WI38 (cell line): Measurements from ENCODE around the gene RAI14.

ENCODE experiments used
- H3K4me3 ChIP-seq: 2 replicates; pipeline ENCODE4 v1.5.1; 2011; ENCODE audit warnings: low read depth, mild to moderate bottlenecking, control low read depth, low read length
- TF ChIP-seq, protein P1 (sequence below): IDR thresholded peaks from 2 replicates; pipeline ENCODE4 v1.5.1; 2012; ENCODE audit warnings: low read depth, mild to moderate bottlenecking, control low read depth, low read length

RAI14 gene

DNA sequence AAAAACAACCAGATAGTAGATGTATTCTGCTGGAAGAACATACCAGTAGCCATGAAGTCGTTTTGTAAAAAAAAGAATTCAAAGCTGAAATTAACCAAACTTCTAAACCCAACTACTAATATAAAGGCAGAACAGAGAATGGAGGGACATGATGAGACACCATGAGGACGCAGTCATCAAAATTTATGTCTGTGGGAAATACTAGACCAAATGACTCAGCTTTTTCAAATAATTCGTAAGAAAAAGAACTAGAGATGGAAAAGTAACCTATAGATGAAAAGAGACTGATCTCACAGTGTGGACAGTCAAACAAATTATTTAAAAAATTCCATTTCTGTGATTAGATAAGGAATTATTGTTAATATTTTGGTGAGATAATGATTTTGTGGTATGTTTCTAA, 193.1 kb downstream of the RAI14 start:
- TF ChIP-seq, protein P1, sequence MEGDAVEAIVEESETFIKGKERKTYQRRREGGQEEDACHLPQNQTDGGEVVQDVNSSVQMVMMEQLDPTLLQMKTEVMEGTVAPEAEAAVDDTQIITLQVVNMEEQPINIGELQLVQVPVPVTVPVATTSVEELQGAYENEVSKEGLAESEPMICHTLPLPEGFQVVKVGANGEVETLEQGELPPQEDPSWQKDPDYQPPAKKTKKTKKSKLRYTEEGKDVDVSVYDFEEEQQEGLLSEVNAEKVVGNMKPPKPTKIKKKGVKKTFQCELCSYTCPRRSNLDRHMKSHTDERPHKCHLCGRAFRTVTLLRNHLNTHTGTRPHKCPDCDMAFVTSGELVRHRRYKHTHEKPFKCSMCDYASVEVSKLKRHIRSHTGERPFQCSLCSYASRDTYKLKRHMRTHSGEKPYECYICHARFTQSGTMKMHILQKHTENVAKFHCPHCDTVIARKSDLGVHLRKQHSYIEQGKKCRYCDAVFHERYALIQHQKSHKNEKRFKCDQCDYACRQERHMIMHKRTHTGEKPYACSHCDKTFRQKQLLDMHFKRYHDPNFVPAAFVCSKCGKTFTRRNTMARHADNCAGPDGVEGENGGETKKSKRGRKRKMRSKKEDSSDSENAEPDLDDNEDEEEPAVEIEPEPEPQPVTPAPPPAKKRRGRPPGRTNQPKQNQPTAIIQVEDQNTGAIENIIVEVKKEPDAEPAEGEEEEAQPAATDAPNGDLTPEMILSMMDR = no peak
- H3K4me3 ChIP-seq = no peak overlapping the region

DNA sequence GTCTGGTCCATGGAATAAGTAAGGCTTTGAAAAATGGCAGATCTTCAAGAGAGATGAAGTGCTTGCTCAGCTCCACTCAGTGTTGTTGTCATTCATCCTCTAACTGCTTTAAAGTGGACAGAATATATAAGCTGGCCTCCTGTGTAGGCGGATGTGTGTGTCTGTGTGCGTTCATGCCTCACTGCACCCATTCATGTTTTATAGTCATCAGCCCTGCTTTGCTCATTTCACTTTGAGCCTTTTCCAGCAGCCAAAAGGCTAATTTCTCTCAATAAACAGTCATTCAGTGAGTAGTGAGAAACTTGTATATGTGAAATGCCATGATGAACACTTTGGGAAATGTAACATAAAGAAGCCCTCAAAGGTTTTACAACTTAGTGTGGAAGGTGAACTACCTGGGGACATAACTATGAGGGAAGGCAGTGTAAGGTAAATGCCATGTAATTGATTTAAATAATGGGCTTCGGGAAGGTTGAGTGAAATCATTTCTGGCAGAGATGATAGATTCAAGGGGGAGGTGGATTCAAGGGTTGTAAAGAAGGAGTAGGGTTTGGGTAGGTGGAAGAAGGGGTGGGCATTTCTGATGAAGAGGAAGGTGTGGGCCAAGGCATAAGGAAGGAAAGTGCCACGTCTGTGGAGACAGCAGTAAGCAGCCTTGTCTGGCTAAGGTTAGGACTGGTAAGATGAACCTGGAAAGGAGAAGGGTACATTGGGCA, 198.5 kb downstream of the RAI14 start:
- TF ChIP-seq, protein P1 = no peak
- H3K4me3 ChIP-seq = no peak overlapping the region

DNA sequence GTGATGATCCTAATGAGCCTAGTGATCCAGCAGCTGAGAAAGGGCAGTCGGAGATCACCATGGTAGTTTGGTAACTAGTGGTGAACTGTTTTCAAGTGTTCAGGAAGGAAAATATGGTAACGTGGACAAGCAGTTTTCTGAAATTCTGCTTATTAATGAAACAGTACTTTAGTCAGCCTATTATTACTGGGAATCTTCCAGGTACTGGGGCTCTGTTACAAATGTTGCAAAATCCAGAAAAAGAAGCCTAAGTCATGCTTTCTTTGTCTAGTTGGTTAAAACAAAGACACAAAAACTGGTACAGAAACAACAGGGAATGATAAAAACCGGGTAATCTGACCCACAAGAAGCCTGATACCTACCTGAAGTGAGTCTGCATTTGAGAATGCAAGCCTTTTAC, 201.0 kb downstream of the RAI14 start:
- no peak overlapping the region for H3K4me3 ChIP-seq
- TF ChIP-seq, protein P1 = no peak

DNA sequence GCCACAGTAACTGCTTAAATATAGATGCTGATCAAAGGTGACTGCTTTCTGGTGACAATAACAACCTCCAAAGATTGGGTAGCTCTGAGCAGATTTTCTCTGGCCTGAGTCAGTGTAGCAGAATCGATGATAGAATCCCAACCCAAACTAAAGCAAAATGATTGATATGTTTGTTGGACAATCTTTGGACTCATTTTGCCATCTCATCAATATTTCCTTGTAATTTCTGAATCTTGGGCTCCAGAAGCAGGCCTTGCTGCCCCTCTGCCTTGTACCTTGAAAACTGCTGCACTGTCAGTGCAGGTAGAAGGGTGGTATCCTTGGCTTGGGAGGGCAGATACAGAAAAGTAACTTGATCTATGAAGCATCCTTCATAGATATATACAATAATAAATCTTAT, 201.8 kb downstream of the RAI14 start:
- no peak overlapping the region for H3K4me3 ChIP-seq
- TF ChIP-seq, protein P1 = no peak

DNA sequence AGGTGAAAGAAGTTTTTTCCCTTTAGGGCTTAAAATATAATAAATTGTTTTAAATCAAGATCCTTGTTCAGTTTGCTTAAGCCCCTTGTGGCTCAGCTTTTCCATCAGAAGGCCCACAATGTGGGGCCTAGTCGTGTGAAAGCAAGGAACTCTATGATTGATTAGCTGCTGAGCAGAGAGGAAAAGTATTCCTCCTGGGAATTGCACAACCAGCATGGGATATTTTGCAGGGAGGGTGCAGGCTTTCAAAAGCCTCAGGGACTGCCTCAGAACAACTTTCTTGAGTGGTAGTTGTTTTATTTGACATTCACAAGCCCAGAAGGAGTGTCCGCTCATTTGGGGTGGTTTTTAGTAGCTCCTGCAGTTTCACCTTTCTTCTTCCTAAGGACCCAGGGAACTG, 202.7 kb downstream of the RAI14 start:
- TF ChIP-seq, protein P1 = no peak
- H3K4me3 ChIP-seq = no peak overlapping the region

DNA sequence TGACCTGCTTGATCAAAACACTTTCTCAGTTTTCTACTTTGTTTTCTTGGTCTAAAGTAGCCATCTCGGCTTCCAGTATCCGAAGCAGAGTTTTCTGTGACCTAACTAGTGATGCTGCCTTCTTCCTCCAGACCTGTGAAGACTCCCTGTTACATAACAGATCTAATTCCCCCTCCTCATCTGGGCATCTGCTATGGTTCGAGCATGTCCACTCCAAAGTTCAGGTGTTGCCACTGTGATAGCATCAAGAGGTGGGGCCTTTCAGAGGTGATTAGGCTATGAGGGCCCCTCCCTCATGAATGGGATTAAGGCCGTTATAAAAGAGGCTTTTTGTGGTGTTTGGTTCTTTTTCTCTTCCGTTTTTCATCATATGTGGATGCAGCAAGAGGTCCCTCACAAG, 203.1 kb downstream of the RAI14 start:
- TF ChIP-seq, protein P1 = no peak
- no peak overlapping the region for H3K4me3 ChIP-seq

DNA sequence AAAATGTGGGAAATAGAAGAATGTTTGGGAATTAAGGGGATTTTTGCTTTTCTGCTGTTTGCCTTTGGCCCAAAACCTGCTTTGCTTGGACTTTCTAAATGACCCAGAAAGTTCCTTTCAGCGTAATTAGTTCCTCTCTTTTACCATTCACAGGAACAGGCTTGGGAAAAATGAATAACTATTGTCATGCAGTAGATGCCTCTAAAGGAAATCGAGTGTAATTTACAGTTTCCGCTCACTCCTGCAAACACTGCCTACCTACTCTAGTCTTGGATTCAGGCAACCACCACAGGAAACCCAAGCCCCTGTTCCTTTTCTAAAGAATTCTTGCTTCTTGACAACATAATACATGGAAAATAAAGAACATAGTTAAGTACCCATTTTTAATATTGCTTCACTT, 207.8 kb downstream of the RAI14 start:
- no peak overlapping the region for H3K4me3 ChIP-seq
- TF ChIP-seq, protein P1 = no peak
